Tibial artery (tissue), 4 donors: ENCODE data around the gene PTAR1.

Experiments used
- DNase-seq, 2 donors: peaks; one replicate each; pipeline ENCODE4 v3.0.0-alpha.2; 2019
- H3K27ac ChIP-seq, 2 donors: fragments of 200-600 bp; sonication (generic) in 1 of 2; 1 replicate in 1 of 2; 2 replicates in 1 of 2; pipeline ENCODE4 v1.5.1; 2018 to 2019; ENCODE audit warnings: mild to moderate bottlenecking in 1 of 2
- H3K27me3 ChIP-seq, 2 donors: fragments of 200-600 bp; sonication (generic) in 1 of 2; one replicate each; pipeline versions ENCODE4 v1.5.1 to v1.6.0; 2016 to 2019
- H3K36me3 ChIP-seq, 3 donors: fragments of 200-600 bp; sonication (generic) in 2 of 3; one replicate each; pipeline ENCODE4 v1.5.1; 2016 to 2019; ENCODE audit warnings: mild to moderate bottlenecking in 2 of 3
- H3K4me1 ChIP-seq, 4 donors: fragments of 200-600 bp; sonication (generic) in 2 of 4; 1 replicate in 3 of 4; 2 replicates in 1 of 4; pipeline ENCODE4 v1.5.1; 2016 to 2019
- H3K4me3 ChIP-seq, 2 donors: fragments of 200-600 bp; sonication (generic) in 1 of 2; 1 replicate in 1 of 2; 2 replicates in 1 of 2; pipeline ENCODE4 v1.5.1; 2018 to 2019; ENCODE audit warnings: mild to moderate bottlenecking in 2 of 2
- H3K9me3 ChIP-seq, 3 donors: fragments of 200-600 bp; sonication (generic) in 1 of 3; one replicate each; pipeline ENCODE4 v1.5.1; 2016 to 2019
- CTCF ChIP-seq, 2 experiments: fragments of 200-600 bp in 1 of 2; fragments of 450-650 bp in 1 of 2; IDR thresholded peaks; one replicate each; pipeline ENCODE4 v1.5.1; 2017 to 2019; ENCODE audit warnings: antibody characterized with exemption in 2 of 2, mild to moderate bottlenecking in 1 of 2, moderate library complexity in 1 of 2
- intact Hi-C: fragments of 100-400 bp; cut with DNase I; formaldehyde crosslinking; loops from one replicate; pipeline ENCODE4 v1.15.0; 2023; ENCODE audit warnings: low total_unique reads

Gene PTAR1

GRCh38 chr9:69757996-69758675 is 1.7 kb downstream of the PTAR1 start:
- no peaks in the 10 kb centered on the region for H3K27me3 ChIP-seq
- H3K4me3 ChIP-seq, result peak overlapping the region; percentile 87 to 90
- DNase-seq, result no peak
- H3K4me1 ChIP-seq, result peaks cover 0 to 34% (median 14%) of the 10 kb centered on the region in 4 donors
- H3K36me3 ChIP-seq, result no peaks in the 10 kb centered on the region
- intact Hi-C loops, result loop anchor here (5.0 to 10.0 kb wide), 2 partner anchors 86 to 497 kb away; partner anchors contain the start of genes APBA1 and SMC5
- TF ChIP-seq CTCF (IDR thresholded peaks at IDR 0.05), result no peak
- H3K27ac ChIP-seq, result peak overlapping the region; percentile 96 to 98
- no peaks in the 10 kb centered on the region for H3K9me3 ChIP-seq

DNA sequence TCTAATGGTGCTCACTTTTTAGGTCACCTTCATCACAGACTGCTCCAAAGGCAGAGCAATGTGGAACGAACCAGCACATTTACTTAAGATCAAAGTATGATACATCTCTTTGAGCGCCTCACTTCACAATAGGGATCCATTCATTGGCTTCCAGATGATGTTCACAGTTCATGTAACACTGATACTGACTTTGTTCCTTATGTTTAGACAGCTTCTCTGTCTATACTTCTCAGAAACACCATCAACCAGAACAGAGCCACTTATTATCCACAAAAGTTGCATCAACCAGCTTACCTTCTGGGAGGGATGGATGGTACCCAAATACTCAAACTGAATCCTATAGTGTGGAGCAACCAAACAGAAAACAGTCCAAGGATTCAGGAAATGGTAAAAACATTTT is 4.6 kb downstream of the PTAR1 start:
- no peak for DNase-seq
- no peaks in the 10 kb centered on the region for H3K9me3 ChIP-seq
- no peak overlapping the region for H3K27ac ChIP-seq
- peaks cover 0 to 34% (median 16%) of the 10 kb centered on the region in 4 donors for H3K4me1 ChIP-seq
- H3K27me3 ChIP-seq, result no peaks in the 10 kb centered on the region
- H3K36me3 ChIP-seq, result no peaks in the 10 kb centered on the region
- no peak for TF ChIP-seq CTCF (IDR thresholded peaks at IDR 0.05)
- H3K4me3 ChIP-seq, result no peak overlapping the region
- intact Hi-C loops, result loop anchor here (5.0 to 10.0 kb wide), 2 partner anchors 83 to 500 kb away; partner anchors contain the start of genes APBA1 and SMC5

- Histone ChIP-seq H3K36me3 (no peaks in the 10 kb centered on the region), H3K27ac (no peak overlapping the region), H3K27me3 (no peaks in the 10 kb centered on the region), H3K4me1 (peaks cover 0 to 38% (median 18%) of the 10 kb centered on the region in 4 donors), H3K9me3 (no peaks in the 10 kb centered on the region), H3K4me3 (no peak overlapping the region)
- no peak for DNase-seq
- intact Hi-C loops, result loop anchor here (10.0 kb wide), 1 partner anchor 501 kb away; the partner anchor contains the start of gene SMC5
- no peak for TF ChIP-seq CTCF (IDR thresholded peaks at IDR 0.05)
Measured at GRCh38 chr9:69753830-69754229, 6.0 kb downstream of the PTAR1 start.

DNA sequence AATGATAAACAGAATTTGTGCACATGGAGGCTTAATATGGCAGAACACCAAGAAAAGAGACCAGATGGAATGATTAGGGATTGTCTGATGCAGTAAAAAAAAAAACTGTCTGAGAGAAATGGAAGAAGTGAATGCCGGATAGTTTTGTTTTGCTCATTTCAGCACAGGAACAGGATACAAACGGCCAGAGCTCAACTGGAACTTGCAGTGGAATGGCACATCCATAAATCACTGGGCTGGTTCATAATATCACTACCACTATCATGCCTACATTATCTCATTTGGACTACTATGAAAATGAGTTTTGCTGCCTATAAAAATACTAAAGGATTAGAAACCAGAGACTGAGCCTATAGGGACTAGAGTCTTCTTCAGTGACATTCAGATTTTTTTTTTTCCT is 9.7 kb downstream of the PTAR1 start:
- intact Hi-C loops, result loop anchor here (10.0 kb wide), 1 partner anchor 505 kb away; the partner anchor contains the start of gene SMC5
- H3K36me3 ChIP-seq, result peaks cover 0 to 10% (median 1%) of the 10 kb centered on the region in 3 donors
- no peak overlapping the region for H3K27ac ChIP-seq

DNA sequence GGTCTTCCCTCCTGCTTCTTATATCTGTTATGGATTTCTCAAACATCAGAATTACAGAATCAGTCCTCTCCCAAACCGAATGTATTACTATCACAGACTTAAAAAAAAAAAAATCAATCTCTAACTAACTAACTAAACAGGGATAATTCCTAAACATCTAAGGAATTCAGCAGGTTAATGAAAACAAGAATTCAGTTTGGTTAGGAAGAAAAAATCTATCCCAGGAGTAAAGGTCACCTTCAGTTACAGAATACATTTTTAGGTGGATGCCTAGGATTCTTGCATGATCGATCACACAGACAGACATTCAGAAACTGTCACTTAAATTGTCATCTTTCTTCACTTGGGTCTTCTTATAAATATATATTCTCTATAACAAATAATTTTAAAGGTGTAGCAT is 11.5 kb downstream of the PTAR1 start:
- intact Hi-C loops, result no loop called here
- Histone ChIP-seq H3K4me1 (peaks cover 0 to 11% (median 5%) of the 10 kb centered on the region in 4 donors), H3K4me3 (no peak overlapping the region), H3K27ac (no peak overlapping the region), H3K9me3 (no peaks in the 10 kb centered on the region), H3K36me3 (peaks cover 0 to 10% (median 10%) of the 10 kb centered on the region in 3 donors), H3K27me3 (no peaks in the 10 kb centered on the region)
- no peak for TF ChIP-seq CTCF (IDR thresholded peaks at IDR 0.05)
- DNase-seq, result no peak

More for the DNA sequence above, 9.7 kb downstream of the PTAR1 start:
- H3K9me3 ChIP-seq, result no peaks in the 10 kb centered on the region
- DNase-seq, result no peak
- no peaks in the 10 kb centered on the region for H3K27me3 ChIP-seq
- no peak for TF ChIP-seq CTCF (IDR thresholded peaks at IDR 0.05)
- H3K4me1 ChIP-seq, result peaks cover 0 to 13% (median 5%) of the 10 kb centered on the region in 4 donors
- H3K4me3 ChIP-seq, result no peak overlapping the region
